Natural killer cell (primary cell): ENCODE data around the gene TES. TPM values are rescaled to one million over a fixed set of nuclear protein-coding genes. Genes with fewer than 3 reads are reported as not detected.

ENCODE experiments used
- ATAC-seq, 3 donors: fragments of 150-1000 bp in 2 of 3; fragments of 200-7000 bp in 1 of 3; cut with Tn5 transposase; 1 replicate in 1 of 3; 2 replicates in 2 of 3; pipeline ENCODE4 v1.10.0; 2021; ENCODE audit warnings: mild to moderate bottlenecking in 2 of 3, moderate library complexity in 2 of 3
- DNase-seq, 2 donors: peaks; one replicate each; pipeline versions ENCODE4 v3.0.0 to v3.0.0-alpha.2; 2013 to 2021; ENCODE audit warnings: mixed read lengths in 1 of 2
- H3K27ac ChIP-seq: one replicate; pipeline ENCODE4 v1.5.1; 2013; ENCODE audit warnings: mild to moderate bottlenecking, low read length
- H3K27me3 ChIP-seq: one replicate; pipeline ENCODE4 v1.6.1; 2013; ENCODE audit warnings: low read length; ENCODE audit not compliant: control insufficient read depth, insufficient read depth
- H3K36me3 ChIP-seq: one replicate; pipeline ENCODE4 v1.6.1; 2013; ENCODE audit warnings: low read length; ENCODE audit not compliant: control insufficient read depth, insufficient read depth
- H3K4me1 ChIP-seq: one replicate; pipeline ENCODE4 v1.6.1; 2013; ENCODE audit warnings: low read length; ENCODE audit not compliant: control insufficient read depth, insufficient read depth
- H3K4me3 ChIP-seq: one replicate; pipeline ENCODE4 v1.5.1; 2013; ENCODE audit warnings: low read length
- H3K9me3 ChIP-seq: one replicate; pipeline ENCODE4 v1.6.1; 2013; ENCODE audit warnings: low read length; ENCODE audit not compliant: control insufficient read depth, insufficient read depth
- H3K27ac Mint-ChIP-seq, 2 donors: one replicate each; pipeline ENCODE4 v1.8.0; 2022; ENCODE audit warnings: mild to moderate bottlenecking in 2 of 2, mixed read lengths in 2 of 2, moderate library complexity in 1 of 2
- H3K27me3 Mint-ChIP-seq, 2 donors: one replicate each; pipeline ENCODE4 v1.8.0; 2022; ENCODE audit warnings: low read depth in 2 of 2, mixed read lengths in 2 of 2
- H3K36me3 Mint-ChIP-seq: one replicate; pipeline ENCODE4 v1.8.0; 2022; ENCODE audit warnings: mixed read lengths
- H3K4me1 Mint-ChIP-seq, 2 donors: one replicate each; pipeline ENCODE4 v1.8.0; 2022; ENCODE audit warnings: mixed read lengths in 2 of 2
- H3K4me3 Mint-ChIP-seq: one replicate; pipeline ENCODE4 v1.8.0; 2022; ENCODE audit warnings: mild to moderate bottlenecking, moderate library complexity, mixed read lengths
- H3K9me3 Mint-ChIP-seq, 2 donors: one replicate each; pipeline ENCODE4 v1.8.0; 2022; ENCODE audit warnings: mixed read lengths in 2 of 2
- WGBS: methylation state at CpG from one replicate; pipeline ENCODE4 v1.1.7; 2013; ENCODE audit warnings: missing lambda C conversion rate; ENCODE audit not compliant: insufficient coverage; 5-methylcytosine and 5-hydroxymethylcytosine counted together
- intact Hi-C: fragments of 100-400 bp; cut with micrococcal nuclease; formaldehyde crosslinking; loops from one replicate; pipeline ENCODE4 v1.14.2; 2022
- total RNA-seq, 4 donors: library from RNA; stranded (reverse); fragments of 120-200 nt in 1 of 4; gene quantifications; one replicate each; pipeline versions ENCODE4 v1.2.3 to v1.2.4, GENCODE V29; 2013 to 2022
- TF ChIP-seq, protein P1 (sequence below): fragments of 200-600 bp; IDR thresholded peaks from one replicate; pipeline ENCODE4 v1.8.0; 2022; ENCODE audit warnings: antibody characterized with exemption

TES gene
- total RNA-seq, 3 donors from 2014 or later (not counting 1 experiment from before 2014, with no cell fraction given): 220 to 269 (median 227) TPM

DNA sequence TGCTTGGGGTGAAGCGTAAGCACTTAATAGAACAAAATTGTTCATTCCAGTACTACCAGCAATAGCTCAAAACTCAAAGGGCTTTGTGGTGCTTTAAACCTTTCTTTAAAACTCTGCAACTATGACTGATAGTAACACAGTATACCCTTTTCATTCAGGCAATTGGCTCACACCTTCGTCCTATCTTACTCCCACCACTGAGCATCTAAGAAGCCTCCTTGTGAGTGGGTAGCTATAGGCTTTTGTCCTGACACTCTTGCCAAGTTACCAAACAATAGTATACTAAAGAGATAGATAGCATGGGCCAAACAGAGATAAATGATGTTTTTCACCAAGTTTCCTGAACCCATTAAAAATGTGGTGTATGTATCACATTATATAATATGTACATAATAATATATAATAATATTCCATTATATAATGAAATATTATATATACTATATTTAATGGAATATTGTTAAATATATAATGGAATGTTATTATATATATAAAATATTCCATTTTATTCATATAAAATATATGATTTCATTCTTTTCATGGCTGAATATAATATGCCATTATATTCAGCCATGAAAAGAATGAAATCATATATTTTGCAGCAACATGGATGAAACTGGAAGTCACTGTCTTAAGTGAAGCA is 96.2 kb downstream of the TES start:
- H3K27ac ChIP-seq: no peak overlapping the region
- Mint-ChIP-seq H3K36me3 (no peaks in the 10 kb centered on the region), H3K27ac (no peak overlapping the region), H3K4me3 (no peak overlapping the region), H3K4me1 (no peaks in the 10 kb centered on the region), H3K9me3 (no peaks in the 10 kb centered on the region), H3K27me3 (peaks cover 3% of the 10 kb centered on the region in 2 donors)
- no peaks in the 10 kb centered on the region for H3K36me3 ChIP-seq
- TF ChIP-seq, protein P1, sequence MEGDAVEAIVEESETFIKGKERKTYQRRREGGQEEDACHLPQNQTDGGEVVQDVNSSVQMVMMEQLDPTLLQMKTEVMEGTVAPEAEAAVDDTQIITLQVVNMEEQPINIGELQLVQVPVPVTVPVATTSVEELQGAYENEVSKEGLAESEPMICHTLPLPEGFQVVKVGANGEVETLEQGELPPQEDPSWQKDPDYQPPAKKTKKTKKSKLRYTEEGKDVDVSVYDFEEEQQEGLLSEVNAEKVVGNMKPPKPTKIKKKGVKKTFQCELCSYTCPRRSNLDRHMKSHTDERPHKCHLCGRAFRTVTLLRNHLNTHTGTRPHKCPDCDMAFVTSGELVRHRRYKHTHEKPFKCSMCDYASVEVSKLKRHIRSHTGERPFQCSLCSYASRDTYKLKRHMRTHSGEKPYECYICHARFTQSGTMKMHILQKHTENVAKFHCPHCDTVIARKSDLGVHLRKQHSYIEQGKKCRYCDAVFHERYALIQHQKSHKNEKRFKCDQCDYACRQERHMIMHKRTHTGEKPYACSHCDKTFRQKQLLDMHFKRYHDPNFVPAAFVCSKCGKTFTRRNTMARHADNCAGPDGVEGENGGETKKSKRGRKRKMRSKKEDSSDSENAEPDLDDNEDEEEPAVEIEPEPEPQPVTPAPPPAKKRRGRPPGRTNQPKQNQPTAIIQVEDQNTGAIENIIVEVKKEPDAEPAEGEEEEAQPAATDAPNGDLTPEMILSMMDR: no peak
- no peak overlapping the region for H3K4me3 ChIP-seq
- H3K4me1 ChIP-seq: no peaks in the 10 kb centered on the region
- ATAC-seq (no peak), DNase-seq (no peak)
- intact Hi-C loops: no loop called here
- WGBS: 92% methylated on average over 1 of the region's 2 CpGs
- H3K27me3 ChIP-seq: no peaks in the 10 kb centered on the region
- H3K9me3 ChIP-seq: no peaks in the 10 kb centered on the region

- intact Hi-C loops: no loop called here
- Histone ChIP-seq H3K4me3 (no peak overlapping the region), H3K27ac (no peak overlapping the region), H3K36me3 (no peaks in the 10 kb centered on the region), H3K27me3 (no peaks in the 10 kb centered on the region), H3K4me1 (no peaks in the 10 kb centered on the region), H3K9me3 (no peaks in the 10 kb centered on the region)
- Mint-ChIP-seq H3K27me3 (peaks cover 0 to 3% of the 10 kb centered on the region in 2 donors), H3K4me1 (no peaks in the 10 kb centered on the region), H3K4me3 (no peak overlapping the region), H3K27ac (no peak overlapping the region), H3K36me3 (no peaks in the 10 kb centered on the region), H3K9me3 (no peaks in the 10 kb centered on the region)
- TF ChIP-seq, protein P1: no peak
- ATAC-seq (no peak), DNase-seq (no peak)
These were observed 96.9 kb downstream of the TES start for GRCh38 chr7:116307253-116307652.

Other genes with a start within 250 kb of the TES start
- gene TFEC, start 179.8 kb upstream of the TES start, total RNA-seq: 1 to 10 TPM in 2 of 3 donors, under 1 TPM in 1; 0.92 to 1.7 (median 1.1) TPM